CD14-positive monocyte (primary cell): ENCODE data around the gene CALHM4. TPM values are rescaled to one million over a fixed set of nuclear protein-coding genes. Genes with fewer than 3 reads are reported as not detected.

Experiments used
- DNase-seq, 3 donors: peaks; one replicate each; pipeline ENCODE4 v3.0.0-alpha.2; 2011 to 2022
- H2AFZ ChIP-seq: 2 replicates; pipeline ENCODE4 v1.6.0; 2012; ENCODE audit warnings: mild to moderate bottlenecking, low read depth, low read length, inconsistent platforms; ENCODE audit not compliant: insufficient read depth, poor library complexity, severe bottlenecking
- H3K27ac ChIP-seq, 2 donors: 1 replicate in 1 of 2; 2 replicates in 1 of 2; pipeline ENCODE4 v1.5.1; 2012 to 2013; ENCODE audit warnings: low read length in 2 of 2, control low read depth in 1 of 2, inconsistent platforms in 1 of 2, low read depth in 1 of 2, mild to moderate bottlenecking in 1 of 2
- H3K27me3 ChIP-seq, 2 donors: one replicate each; pipeline versions ENCODE4 v1.6.0 to v1.6.1; 2011 to 2013; ENCODE audit warnings: low read length in 2 of 2; ENCODE audit not compliant: control insufficient read depth in 2 of 2, insufficient read depth in 2 of 2
- H3K36me3 ChIP-seq, 2 donors: replicated peaks in 1 of 2; 1 replicate in 1 of 2; 2 replicates in 1 of 2; pipeline versions ENCODE4 v1.5.1 to v1.6.1; 2012 to 2013; ENCODE audit warnings: low read length in 2 of 2, control low read depth in 1 of 2, inconsistent platforms in 1 of 2, mild to moderate bottlenecking in 1 of 2; ENCODE audit not compliant: insufficient read depth in 2 of 2, control insufficient read depth in 1 of 2
- H3K4me1 ChIP-seq, 2 donors: 1 replicate in 1 of 2; 2 replicates in 1 of 2; pipeline versions ENCODE4 v1.5.1 to v1.6.1; 2012 to 2013; ENCODE audit warnings: low read length in 2 of 2, control low read depth in 1 of 2, inconsistent platforms in 1 of 2, mild to moderate bottlenecking in 1 of 2, moderate library complexity in 1 of 2; ENCODE audit not compliant: insufficient read depth in 2 of 2, control insufficient read depth in 1 of 2
- H3K4me2 ChIP-seq: replicated peaks from 2 replicates; pipeline ENCODE3; 2012; ENCODE audit warnings: low read length, moderate library complexity, mild to moderate bottlenecking; ENCODE audit not compliant: poor library complexity, severe bottlenecking; ENCODE audit errors: extremely low read depth
- H3K4me3 ChIP-seq, 3 experiments: fragments of 200-600 bp in 1 of 3; sonication (generic) in 1 of 3; replicated peaks in 1 of 3; 1 replicate in 2 of 3; 2 replicates in 1 of 3; pipeline ENCODE4 v1.5.1; 2011 to 2013; ENCODE audit warnings: low read length in 3 of 3, mild to moderate bottlenecking in 3 of 3, control low read depth in 2 of 3, low read depth in 2 of 3, inconsistent platforms in 1 of 3, moderate library complexity in 1 of 3
- H3K79me2 ChIP-seq: 2 replicates; pipeline ENCODE4 v1.6.0; 2012; ENCODE audit warnings: mild to moderate bottlenecking, control low read depth, inconsistent platforms, low read length, moderate library complexity; ENCODE audit not compliant: insufficient read depth
- H3K9ac ChIP-seq: 2 replicates; pipeline ENCODE4 v1.6.0; 2017; ENCODE audit warnings: low read length, mild to moderate bottlenecking; ENCODE audit not compliant: insufficient read depth, poor library complexity, severe bottlenecking
- H3K9me3 ChIP-seq, 2 donors: replicated peaks in 1 of 2; 1 replicate in 1 of 2; 2 replicates in 1 of 2; pipeline versions ENCODE4 v1.5.1 to v1.6.1; 2012 to 2013; ENCODE audit warnings: low read length in 2 of 2, control low read depth in 1 of 2; ENCODE audit not compliant: control insufficient read depth in 1 of 2, insufficient read depth in 1 of 2
- H4K20me1 ChIP-seq: 2 replicates; pipeline ENCODE4 v1.6.0; 2012; ENCODE audit warnings: mild to moderate bottlenecking, low read length, control low read depth, moderate library complexity; ENCODE audit not compliant: insufficient read depth
- H3K27ac Mint-ChIP-seq, 7 donors: one replicate each; pipeline ENCODE4 v1.8.0; 2020; ENCODE audit warnings: mild to moderate bottlenecking in 7 of 7, mixed read lengths in 7 of 7, moderate library complexity in 6 of 7, inconsistent platforms in 2 of 7
- H3K27me3 Mint-ChIP-seq, 3 donors: one replicate each; pipeline ENCODE4 v1.8.0; 2021 to 2022; ENCODE audit warnings: low read depth in 3 of 3, mild to moderate bottlenecking in 3 of 3, mixed read lengths in 3 of 3, moderate library complexity in 3 of 3, inconsistent platforms in 1 of 3
- H3K36me3 Mint-ChIP-seq, 2 donors: one replicate each; pipeline ENCODE4 v1.8.0; 2020; ENCODE audit warnings: mixed read lengths in 2 of 2, inconsistent platforms in 1 of 2, mild to moderate bottlenecking in 1 of 2
- H3K4me1 Mint-ChIP-seq: one replicate; pipeline ENCODE4 v1.8.0; 2020; ENCODE audit warnings: mild to moderate bottlenecking, mixed read lengths
- H3K4me3 Mint-ChIP-seq, 2 donors: one replicate each; pipeline ENCODE4 v1.8.0; 2020; ENCODE audit warnings: mild to moderate bottlenecking in 2 of 2, mixed read lengths in 2 of 2, moderate library complexity in 1 of 2
- H3K9me3 Mint-ChIP-seq, 7 donors: one replicate each; pipeline ENCODE4 v1.8.0; 2020 to 2022; ENCODE audit warnings: mixed read lengths in 7 of 7, mild to moderate bottlenecking in 6 of 7, moderate library complexity in 6 of 7, inconsistent platforms in 2 of 7
- CTCF ChIP-seq: fragments of 200-600 bp; IDR thresholded peaks from one replicate; pipeline ENCODE4 v1.8.0; 2022; ENCODE audit warnings: antibody characterized with exemption, mild to moderate bottlenecking
- WGBS: methylation state at CpG from one replicate; pipeline ENCODE4 v1.1.5; 2013; ENCODE audit warnings: missing lambda C conversion rate; ENCODE audit not compliant: insufficient coverage; 5-methylcytosine and 5-hydroxymethylcytosine counted together
- intact Hi-C, 2 donors: fragments of 100-400 bp; cut with micrococcal nuclease; formaldehyde crosslinking; loops; one replicate each; pipeline versions ENCODE4 v1.15.0 to v1.15.1; 2023
- polyA plus RNA-seq, 3 donors: library from polyadenylated mRNA; depleted of rRNA in 1 of 3; unstranded in 2 of 3; stranded (reverse) in 1 of 3; fragments of 300-500 nt in 2 of 3; fragments of >200 nt in 1 of 3; fragmentation: Illumina TruSeq in 2 of 3; gene quantifications; 1 replicate in 2 of 3; 2 replicates in 1 of 3; pipeline ENCODE4 v1.2.3, GENCODE V29; 2012 to 2021

CALHM4 gene
- polyA plus RNA-seq, 3 donors, result not detected

DNA sequence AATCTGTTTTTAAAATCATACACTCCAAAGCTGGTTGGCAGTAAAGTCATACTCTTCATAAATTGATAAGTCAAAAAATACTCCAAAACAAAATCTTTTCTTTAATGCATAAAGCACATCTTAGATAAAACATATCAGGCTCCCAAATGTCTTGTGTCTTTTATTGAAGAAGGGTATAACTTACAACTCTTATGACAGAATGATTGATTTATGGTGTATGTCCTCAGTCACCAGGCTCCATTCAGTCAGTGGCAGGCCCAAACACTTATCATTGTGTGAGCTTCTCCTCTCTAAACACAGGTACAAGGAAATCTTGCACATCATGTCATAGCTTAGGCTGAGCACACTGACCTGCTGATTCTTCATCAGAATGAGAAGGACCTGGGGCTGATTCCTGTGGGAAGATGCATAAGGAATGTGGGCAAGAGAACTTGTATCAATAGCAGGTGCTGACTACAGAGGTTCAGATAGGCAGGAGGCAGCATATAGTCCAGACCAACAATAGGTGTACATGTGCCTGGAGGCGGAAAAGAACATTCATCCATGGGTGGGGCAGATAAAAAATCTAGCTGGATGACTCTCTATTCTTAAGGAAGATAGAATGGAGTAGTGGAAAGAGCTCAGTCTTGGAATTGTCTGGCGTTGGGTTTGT is 40.2 kb upstream of the CALHM4 start:
- Histone ChIP-seq H4K20me1 (no peaks in the 10 kb centered on the region), H2AFZ (no peak overlapping the region), H3K79me2 (no peaks in the 10 kb centered on the region), H3K4me1 (peaks cover 7% of the 10 kb centered on the region in 2 donors), H3K27me3 (no peaks in the 10 kb centered on the region), H3K36me3 (no peaks in the 10 kb centered on the region), H3K27ac (no peak overlapping the region), H3K9me3 (peaks cover 0 to 4% of the 10 kb centered on the region in 2 donors), H3K9ac (no peak overlapping the region), H3K4me2 (no peak overlapping the region), H3K4me3 (no peak overlapping the region)
- no peak for DNase-seq
- Mint-ChIP-seq H3K27me3 (peaks cover 0 to 4% (median 3%) of the 10 kb centered on the region in 3 donors), H3K27ac (peak overlapping the region in 1 of 7 donors; percentile 11), H3K4me1 (peaks cover 12% of the 10 kb centered on the region), H3K4me3 (no peak overlapping the region), H3K36me3 (no peaks in the 10 kb centered on the region), H3K9me3 (peaks cover 0 to 11% (median 8%) of the 10 kb centered on the region in 7 donors)
- WGBS, result 100% methylated on average over 1 of the region's 2 CpGs
- no peak for TF ChIP-seq CTCF
- intact Hi-C loops, result no loop called here

GRCh38 chr6:116514111-116514510 is 39.4 kb upstream of the CALHM4 start:
- H3K4me2 ChIP-seq, result no peak overlapping the region
- no peak overlapping the region for H3K4me3 ChIP-seq

More at GRCh38 chr6:116514111-116514510, 39.4 kb upstream of the CALHM4 start:
- peak; percentile 26 to 56 (median 44) for DNase-seq
- H3K4me3 Mint-ChIP-seq, result no peak overlapping the region
- Histone ChIP-seq H3K9ac (no peak overlapping the region), H3K79me2 (no peaks in the 10 kb centered on the region), H3K27me3 (no peaks in the 10 kb centered on the region), H3K36me3 (no peaks in the 10 kb centered on the region), H3K9me3 (peaks cover 0 to under 1% of the 10 kb centered on the region in 2 donors), H3K27ac (no peak overlapping the region), H2AFZ (no peak overlapping the region), H3K4me1 (peaks cover 7% of the 10 kb centered on the region in 2 donors), H4K20me1 (no peaks in the 10 kb centered on the region)
- intact Hi-C loops, result no loop called here
- peaks cover 0 to 4% (median 2%) of the 10 kb centered on the region in 3 donors for H3K27me3 Mint-ChIP-seq
- 73% methylated on average over 3 of the region's 4 CpGs for WGBS
- no peaks in the 10 kb centered on the region for H3K36me3 Mint-ChIP-seq
- no peak for TF ChIP-seq CTCF
- H3K9me3 Mint-ChIP-seq, result peaks cover 0 to 4% (median 2%) of the 10 kb centered on the region in 7 donors
- H3K4me1 Mint-ChIP-seq, result peaks cover 12% of the 10 kb centered on the region
- peak overlapping the region in 1 of 7 donors; percentile 4 for H3K27ac Mint-ChIP-seq
